HG03378 (cell line): ENCODE data around the gene SPA17.

ENCODE experiments used
- ATAC-seq: cut with Tn5 transposase; IDR thresholded peaks from one replicate; pipeline ENCODE4 v1.9.1; 2021; ENCODE audit warnings: mild to moderate bottlenecking, moderate library complexity; ENCODE audit not compliant: unreplicated experiment

The SPA17 gene

DNA sequence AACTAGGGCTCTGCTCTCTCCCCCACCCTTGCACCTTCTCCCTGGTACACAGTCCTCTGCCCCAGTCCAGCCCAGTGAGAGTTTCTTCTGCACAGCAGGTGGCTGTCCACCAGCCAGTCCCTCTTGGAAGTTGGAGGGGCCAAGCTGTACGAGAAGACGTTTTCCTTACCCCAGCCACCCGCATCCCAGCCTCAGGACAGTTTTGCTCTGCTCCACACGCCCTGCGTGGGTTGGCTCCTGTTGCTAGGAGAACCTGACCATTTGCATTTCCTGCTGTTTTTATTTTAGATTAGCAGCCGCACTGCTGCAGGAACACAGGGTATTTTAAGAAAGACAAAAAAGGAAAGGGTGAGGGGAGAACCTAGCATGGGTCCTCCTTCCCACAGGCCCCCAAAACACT is 48.5 kb downstream of the SPA17 start:
- ATAC-seq = no peak

DNA sequence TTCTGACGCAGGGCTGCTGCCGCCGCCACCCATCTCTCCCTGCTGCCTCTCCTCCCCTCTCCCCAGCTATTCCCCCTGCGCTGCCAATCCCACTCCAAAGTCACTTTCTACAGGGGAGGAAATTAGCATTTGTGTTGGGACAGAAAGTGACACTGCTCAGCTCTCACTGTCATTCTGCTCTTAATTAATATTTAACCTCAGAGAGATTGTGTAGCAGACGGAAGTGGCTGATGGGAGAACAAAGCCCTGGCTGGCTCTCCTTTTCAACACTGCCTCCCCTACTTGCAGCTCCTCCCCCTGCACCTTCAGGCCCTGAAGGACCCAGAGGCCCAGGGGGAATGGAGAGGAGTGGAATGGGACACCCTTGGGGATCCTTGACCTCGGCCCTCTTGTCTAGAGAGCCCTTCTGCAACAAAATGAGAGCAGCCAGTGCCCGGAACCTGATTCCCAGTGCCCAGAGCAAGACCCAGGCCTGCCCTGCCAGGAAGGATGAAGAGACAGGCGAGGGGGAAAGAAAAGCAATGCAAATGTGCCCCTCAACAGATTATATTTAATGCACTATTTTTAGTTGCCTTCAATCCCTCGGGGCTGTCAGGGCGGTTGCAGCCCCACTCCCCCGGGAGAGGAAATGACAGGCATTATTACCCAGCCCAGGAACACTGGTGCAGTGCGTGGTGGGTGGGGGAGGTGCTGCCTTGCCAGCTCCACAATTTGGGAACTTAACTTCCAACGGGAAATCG is 51.4 kb downstream of the SPA17 start:
- ATAC-seq = peak; percentile 96

DNA sequence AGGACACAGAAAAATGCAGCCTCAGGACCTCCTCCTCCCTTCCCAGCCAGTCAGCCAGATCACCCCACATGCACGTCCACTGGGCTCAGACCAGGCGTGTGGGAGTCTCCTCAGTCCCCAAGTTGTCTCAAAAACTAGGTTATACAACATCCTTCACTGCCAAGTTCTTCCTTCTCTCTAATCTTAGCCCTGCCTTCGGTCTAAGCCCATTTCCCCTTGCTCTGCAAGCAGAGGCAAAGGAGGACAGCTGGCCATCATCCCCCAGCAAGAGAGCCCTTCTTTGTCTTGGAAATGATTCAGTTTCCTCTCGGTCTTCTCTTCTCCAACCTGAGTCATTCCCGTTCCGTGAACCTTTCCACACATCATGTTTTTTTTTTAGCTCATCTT is 52.0 kb downstream of the SPA17 start:
- peak; percentile 11 for ATAC-seq

DNA sequence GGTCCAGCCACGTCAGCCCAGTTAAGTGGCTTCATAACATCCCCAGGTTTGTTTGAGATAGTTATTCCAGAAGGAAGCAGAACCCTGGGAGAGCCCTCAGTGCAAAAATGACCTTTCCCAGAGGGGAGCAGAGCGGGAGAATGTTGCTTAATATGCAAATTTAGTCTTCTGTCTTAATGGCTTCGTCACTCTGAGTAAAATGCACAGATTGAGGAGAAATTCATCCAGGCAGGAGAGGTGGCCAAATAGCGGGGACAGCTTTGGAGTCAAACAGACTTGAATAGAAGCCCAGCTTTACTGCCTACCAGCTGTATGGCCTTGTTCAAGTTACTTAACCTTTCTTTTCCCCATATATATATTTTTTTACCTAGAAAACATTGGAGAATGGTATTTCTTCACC is 53.8 kb downstream of the SPA17 start:
- no peak for ATAC-seq

DNA sequence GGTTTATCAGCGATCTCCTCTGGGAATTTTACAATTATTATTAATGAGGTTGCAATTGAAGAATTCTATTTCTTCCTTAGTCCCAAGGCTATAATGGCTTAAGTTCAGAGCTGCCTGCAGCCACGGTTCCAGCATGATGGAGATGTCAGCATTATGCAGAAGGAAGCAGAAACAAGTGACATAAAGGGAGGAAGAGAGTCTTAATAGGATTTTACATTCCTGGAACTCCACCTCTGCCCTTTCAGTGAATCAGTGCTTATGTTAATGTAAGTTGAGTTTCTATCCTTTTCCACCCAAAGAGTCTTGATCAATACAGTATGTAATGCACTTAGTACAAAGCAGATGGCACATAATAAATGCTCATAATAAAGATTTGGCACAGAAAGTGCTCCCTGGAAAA is 54.4 kb downstream of the SPA17 start:
- ATAC-seq = no peak

DNA sequence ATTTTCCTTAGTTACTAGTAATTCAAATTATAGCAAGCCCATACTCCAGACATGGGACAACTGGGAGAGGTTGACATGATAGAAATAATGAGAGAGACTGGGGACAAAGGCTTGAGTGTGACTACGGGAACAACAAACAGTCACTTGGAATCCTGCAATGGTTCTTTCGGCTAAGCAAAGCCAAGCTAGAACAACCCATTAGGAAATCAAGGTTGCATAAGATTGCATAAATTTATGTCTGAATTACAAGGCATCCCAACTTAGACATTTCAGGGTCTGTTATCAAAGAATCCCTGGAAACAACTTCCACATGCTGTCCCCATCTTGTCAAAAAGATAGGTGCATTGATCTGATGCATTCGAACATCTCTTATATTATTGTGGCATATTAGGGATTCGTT is 55.9 kb downstream of the SPA17 start:
- ATAC-seq = no peak

DNA sequence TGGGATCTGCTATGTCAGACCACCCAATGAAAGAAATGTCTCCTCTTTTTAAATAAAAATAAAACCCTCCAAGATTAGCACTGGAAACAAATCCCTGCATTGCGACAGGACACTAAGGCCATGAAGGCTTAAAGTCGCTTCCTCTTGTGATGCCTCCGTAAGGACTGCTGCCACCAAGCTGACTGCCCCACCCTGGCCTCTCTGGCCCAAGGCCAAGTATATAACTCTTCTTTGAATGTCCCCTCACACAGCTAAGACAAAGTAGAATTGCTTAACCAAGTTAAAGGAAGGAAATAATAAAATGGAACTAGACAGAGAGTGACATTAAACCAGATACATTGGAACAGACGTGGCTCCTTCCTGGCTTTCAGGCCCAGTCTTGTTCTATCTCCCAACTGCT is 58.5 kb downstream of the SPA17 start:
- no peak for ATAC-seq

DNA sequence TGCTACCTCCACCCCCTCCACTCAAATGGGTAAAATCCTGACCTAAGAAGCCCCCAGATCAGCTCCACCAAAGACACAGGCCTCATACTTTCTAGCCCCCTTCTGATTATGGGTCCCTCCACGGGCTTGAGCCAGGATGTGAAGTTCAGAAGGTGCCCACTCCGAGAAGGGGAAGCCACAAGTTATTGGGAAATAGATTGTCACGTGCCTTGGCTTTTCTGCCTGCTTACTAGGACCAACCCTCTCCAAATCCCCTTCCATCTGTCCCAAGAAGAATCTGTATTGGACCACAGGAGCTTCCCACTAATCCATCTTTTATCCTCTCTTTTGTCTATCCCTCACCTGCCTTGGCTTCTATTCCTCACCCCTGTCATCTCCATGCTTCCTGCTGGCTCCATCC is 63.0 kb downstream of the SPA17 start:
- ATAC-seq = no peak

DNA sequence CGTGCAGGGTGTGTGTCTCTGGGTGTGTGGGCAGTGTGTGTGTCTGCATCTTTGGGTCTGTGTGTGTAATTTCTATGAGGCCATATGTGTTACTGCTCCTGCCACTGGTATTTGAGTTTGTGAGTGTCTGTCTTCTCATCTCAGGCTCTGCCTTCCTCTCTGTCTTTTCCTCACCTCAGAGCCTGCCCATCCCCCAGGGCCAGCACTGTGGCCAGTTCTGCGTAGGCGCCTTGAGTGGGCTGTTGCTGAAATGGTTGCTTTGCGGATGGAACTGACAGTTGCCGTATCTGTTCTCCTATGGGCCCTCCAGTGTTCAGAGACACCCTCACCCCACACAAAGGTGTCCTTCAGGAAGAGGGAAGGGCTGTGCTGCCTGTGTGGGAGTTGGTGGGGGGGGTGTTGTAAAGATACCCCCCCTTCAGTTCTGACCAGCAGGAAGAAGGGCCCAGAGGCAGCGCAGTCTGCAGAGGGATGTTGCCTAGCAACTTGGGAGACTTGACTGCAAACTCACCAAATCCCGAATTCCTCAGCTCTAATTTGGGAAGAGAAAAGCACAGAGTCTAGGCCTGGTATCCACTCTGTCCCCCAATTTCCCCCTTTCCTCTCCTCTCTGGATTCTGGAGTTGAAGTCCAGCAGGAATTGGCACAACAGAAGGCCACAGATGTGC is 64.1 kb downstream of the SPA17 start:
- ATAC-seq = no peak

DNA sequence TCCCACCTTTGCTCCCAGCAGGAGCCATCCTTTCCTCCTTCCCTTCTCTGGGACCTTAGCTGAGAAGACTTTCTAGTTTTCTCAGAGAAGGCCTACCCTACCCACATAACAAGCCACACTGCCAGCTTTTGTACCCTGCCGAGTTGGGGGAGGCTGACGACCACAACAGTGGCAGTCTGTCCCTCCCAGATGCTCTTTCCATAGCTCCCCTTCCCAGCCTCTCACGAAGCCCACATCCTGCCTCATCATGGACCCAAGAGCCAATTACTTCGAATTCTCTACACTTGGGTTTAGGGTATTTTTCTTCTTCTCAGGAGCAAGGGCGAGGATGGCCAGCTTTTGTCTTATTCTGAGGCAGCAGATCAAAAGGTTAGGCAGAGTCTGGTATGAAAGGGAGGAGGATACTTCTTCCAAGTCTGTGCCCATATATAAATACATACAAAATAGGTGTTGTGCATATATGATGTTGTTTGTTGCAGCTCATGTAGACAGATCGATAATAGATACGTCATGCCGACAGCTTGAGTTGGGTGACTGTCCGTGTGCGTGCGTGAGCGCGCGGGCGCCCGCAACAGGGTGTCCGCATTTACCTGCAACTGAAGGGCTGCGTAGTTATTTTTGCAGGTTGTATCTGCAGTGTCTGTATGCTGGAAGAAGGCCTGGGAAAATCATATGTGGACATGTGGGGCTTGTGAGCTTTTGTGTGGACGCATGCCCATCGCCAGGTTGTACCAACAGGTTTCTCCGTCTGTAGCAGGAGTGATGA is 65.2 kb downstream of the SPA17 start:
- no peak for ATAC-seq

DNA sequence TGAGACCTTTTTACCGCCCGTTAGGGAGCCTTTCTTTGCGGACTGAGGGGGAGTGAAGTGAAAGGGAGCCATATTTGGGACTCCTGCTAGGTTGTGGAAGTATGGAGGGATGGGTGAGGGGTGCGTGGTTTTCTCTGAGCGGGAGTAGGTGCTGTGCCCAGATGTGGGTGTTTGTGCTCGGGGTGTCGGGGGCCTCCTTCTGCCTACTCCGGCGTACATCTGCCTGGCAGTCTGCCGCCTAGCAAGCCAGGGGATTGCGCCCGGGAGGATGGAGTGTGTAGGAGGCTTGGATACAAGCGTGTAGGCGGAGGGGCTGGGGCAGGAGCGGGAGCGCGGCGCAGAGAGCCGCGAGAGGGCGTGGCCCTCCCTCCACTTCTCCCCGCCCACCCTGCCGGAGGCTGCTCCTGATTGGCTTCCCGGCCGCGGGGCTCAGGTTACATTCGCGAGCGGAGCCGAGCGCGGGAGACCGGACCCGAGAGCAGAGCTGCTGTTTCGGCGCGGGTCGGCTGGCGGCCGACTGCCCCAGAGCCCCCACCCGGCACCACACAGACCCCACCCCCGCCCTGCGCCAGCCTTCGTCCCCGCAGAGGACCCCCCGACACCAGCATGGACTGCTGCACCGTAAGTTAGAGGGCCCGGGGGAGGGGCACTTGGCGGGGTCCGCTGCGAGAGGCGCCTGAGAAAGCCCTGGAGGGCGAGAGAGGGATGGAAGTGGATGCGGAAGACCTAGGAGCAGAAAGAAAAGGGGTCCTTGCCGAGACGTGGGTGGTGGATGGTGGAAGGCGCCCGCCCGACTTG is 66.0 kb downstream of the SPA17 start, which contains the start of gene NRGN:
TSS of gene NRGN (plus strand) at position 464 of the 798 bp plus-strand sequence. CDS start at position 607, 143 bp downstream.
- ATAC-seq = peak; percentile 77

DNA sequence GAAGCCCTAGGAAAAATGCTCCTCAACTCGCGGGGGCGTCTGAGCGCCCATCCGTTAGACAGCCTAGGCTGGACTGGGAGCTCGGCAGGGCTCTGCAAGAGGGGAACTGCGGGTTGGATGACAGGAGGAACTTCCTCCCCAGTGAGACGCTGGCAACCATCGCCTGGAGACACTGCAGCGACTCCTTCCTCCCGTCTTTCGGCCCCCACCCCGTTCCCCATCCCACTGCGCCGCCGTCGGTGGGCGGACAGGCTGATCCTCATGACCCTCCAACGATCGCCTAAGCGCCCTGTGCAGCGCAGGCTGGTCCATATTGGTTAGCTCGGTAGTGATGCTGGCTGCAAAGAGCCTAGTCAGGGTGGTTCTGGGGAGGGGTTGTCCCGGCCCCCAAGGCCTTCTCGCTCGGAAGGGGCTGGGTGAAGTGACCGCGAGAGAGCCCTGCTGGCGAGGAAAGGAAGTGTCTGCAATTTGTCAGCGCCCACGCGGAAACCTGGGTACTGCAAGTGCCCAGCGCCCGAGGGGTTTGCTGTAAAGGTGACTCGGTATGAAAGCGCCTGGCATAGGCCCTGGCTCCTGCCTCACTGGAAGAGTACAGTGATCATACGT is 66.7 kb downstream of the SPA17 start:
- peak; percentile 53 for ATAC-seq

DNA sequence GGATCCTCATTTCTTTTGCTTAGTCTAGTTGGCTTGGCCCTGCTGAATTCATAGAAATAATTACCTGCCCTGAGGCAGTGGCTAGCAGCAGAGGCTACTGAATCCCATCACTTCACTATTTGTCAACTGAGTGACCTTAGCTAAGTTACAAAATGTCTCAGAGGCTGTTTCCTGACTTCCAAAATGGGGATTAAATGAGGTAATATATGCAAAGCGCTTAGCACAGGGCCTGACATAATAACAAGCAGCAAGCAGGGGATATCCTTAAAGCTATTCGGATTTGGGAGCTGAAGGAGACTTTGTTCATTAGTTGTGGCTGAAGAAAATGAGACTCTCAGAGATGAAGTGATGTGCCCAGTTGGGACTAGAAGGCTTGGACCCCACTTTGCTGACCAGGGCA is 68.9 kb downstream of the SPA17 start:
- no peak for ATAC-seq

DNA sequence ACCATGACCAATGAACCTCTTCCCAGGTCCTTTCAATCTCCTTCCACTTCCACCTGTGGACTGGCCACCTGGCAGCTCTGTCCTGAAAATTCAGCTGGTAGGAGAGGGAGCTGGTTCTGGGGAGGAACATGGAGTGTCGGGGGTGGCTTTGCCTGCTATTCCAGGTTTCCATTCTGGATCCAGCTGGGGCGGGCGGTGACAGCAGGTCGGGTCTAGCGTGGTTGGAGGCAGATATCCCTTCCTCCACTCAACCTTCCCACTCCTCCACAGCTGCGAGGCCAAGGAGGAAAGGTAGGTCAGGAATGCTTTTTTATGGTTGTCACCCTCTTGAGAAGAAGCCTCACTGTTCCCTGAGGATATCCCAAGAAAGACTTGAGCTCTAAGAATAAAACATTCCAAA is 69.3 kb downstream of the SPA17 start:
- ATAC-seq = no peak

DNA sequence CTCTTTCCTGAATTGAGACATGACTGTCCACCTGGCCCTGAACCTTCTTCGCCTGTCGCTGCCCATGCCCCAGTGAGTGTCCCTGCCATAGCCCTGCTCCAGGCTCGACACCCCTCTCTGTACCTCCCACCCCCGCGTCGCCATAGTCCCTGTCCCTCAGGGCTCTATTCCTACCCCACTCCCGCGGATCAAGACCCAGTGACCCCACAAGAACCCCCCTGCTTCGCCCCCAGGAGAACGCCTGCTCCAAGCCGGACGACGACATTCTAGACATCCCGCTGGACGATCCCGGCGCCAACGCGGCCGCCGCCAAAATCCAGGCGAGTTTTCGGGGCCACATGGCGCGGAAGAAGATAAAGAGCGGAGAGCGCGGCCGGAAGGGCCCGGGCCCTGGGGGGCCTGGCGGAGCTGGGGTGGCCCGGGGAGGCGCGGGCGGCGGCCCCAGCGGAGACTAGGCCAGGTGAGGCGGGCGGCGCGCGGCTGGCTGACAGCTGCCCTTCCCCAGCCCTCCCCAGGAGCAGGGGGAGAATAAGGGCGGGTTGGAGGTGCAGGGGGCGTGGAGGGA is 71.6 kb downstream of the SPA17 start:
- no peak for ATAC-seq

DNA sequence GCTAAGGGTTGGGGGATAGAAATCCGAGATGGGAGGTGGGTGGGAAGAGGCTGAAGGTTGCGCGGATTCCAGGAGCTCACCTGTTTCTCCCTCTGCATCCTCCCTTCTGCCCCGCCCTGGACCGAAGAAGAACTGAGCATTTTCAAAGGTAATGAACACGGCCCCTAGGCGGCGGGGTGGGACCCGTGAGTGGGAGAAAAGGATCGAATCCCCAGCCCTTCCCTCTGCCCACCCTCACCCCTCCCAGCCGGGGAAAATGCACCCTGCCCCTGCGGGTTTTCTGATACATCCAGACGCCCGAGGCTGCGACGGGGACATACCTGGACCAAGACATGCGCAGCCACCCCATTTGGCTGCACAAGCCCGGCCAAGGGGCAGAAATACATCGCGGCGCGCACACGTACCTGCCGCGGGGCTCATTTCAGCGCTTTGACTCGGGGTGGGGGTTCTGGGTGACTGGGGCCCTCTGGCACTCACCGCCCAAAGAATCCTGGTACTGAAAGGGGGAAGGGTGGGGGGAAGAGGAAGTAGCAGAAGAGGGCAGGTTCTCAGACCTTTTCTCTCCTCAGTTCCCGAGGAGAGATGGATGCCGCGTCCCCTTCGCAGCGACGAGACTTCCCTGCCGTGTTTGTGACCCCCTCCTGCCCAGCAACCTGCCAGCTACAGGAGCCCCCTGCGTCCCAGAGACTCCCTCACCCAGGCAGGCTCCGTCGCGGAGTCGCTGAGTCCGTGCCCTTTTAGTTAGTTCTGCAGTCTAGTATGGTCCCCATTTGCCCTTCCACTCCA is 72.3 kb downstream of the SPA17 start:
- no peak for ATAC-seq

DNA sequence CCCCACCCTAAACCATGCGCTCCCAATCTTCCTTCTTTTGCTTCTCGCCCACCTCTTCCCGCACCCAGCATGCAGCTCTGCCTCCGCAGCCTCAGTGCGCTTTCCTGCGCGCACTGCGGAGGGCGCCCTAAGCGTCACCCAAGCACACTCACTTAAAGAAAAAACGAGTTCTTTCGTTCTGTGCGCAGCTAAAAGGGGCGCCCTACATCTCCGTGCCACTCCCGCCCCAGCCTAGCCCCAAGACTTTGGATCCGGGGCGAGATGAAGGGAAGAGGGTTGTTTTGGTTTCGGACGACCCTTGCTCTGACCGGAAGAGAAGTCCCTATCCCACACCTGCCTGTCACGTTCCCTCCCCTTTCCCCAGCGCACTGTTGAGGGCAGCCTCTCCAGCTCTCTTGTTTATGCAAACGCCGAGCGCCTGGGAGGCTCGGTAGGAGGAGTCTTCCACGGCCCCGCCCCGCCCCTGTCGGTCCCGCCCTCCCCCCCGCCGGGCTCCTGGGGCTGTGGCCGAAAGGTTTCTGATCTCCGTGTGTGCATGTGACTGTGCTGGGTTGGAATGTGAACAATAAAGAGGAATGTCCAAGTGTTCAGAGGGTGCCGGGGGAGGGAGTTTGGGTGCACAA is 73.0 kb downstream of the SPA17 start:
- ATAC-seq = peak; percentile 83
